Eye (tissue), 1 donor: ENCODE data around the gene PDGFB.
A peak's percentile ranks its signal among the peaks of the same experiment; 100 is the strongest.

Experiments
- DNase-seq: peaks from one replicate; pipeline ENCODE4 v3.0.0-alpha.2; 2015

The PDGFB gene

DNA sequence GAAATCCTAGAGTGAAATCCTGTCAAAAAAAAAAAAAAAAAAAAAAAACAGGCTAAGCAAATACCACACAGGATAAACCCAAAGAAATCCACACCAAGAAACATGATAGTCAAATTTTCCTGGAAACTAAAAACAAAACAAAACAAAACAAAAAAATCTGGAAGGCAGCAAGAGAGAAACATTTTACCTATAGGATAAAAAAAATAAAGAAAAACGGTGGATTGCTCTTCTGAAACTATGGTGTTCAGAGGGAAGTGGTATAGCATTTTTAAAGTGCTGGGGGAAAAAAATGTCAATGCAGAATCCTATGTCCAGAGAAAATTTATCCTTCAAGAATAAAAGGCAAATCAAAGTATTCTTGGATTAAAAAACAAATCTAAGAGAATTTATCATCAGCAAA lies 50.7 kb downstream of the PDGFB start:
- no peak for DNase-seq

DNA sequence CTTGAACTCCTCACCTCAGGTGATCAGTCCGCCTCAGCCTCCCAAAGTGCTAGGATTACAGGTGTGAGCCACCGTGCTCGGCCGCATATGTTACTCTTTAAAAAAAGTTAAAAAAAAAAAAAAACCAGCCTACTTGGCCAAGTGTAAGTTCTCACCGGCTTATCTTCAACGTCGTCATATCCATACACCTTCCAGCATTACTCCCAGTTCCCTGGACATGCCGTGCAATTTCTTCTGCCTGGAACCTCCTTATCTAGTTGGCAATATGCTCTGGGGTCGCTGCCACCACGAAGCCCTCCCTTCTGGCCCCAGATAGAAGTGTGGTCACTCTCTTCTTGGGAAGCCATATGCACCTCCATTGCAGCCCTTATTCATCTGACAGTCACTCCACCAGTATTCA lies 56.0 kb downstream of the PDGFB start:
- DNase-seq = no peak

DNA sequence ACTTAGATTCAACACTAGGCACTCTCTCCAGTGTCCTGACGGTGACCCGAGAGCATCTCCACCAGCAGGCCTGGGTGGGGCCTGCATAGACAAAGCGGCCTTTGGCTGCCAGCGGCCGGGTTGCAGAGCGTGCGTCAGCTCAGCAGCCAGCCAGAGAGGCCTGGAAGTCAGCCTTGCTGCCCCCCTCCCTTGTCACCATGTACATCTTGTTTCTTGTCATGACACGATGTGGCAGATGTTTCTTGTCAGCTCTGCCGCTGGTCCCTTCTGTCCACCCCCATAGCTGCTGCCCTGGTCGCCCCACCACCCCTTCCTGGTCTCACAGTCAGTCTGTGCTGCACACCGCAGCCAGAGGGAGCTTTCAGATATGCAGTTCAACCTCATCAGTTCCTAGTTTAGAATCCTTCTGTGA lies 59.2 kb downstream of the PDGFB start:
- DNase-seq = peak; percentile 72

DNA sequence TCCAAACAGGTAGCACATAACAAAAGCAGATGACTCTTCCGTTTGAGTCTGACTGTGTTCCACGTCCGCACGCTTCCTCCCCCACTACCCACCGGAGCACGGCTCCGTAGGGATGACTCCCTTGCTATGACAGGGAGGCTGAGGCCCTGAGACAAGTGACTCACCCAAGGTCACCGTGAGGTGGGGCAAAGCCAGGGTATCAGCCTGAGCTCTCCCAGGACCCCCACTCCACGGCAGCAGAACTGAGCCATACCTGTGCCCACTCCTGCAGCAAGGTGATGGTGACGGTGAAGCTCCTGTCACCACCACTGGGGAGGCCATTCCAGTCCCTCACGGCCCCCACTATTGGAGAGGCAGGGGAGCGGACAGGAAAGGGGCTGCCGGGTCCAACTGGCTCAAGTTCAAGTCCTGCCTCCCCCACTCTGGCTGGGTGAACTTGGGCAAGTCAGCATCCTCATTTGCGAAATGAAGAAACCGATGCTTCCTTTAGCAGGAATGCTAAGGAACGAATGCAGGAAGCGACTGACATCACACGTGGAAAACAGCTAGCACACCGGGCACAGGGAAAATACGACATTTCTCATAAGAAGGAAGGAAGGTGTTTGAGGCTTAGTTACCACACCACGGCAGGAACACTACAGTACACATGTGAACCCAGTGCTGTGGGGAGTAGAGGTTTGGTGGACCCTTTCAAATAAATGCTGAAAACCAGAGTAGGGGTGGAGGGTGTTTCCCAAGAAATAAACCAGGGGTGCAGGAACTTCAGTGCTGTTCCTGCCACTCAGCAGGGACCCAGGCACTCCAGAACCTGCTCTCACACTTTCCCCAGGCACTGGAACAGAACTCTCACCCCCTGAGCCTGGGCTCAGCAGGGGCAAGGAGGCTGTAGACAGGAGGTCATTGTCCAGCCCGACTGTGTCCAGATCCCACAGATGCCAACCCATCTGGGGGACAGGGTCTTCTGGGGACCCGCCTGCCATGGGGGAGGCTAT lies 59.9 kb downstream of the PDGFB start:
- DNase-seq = no peak

DNA sequence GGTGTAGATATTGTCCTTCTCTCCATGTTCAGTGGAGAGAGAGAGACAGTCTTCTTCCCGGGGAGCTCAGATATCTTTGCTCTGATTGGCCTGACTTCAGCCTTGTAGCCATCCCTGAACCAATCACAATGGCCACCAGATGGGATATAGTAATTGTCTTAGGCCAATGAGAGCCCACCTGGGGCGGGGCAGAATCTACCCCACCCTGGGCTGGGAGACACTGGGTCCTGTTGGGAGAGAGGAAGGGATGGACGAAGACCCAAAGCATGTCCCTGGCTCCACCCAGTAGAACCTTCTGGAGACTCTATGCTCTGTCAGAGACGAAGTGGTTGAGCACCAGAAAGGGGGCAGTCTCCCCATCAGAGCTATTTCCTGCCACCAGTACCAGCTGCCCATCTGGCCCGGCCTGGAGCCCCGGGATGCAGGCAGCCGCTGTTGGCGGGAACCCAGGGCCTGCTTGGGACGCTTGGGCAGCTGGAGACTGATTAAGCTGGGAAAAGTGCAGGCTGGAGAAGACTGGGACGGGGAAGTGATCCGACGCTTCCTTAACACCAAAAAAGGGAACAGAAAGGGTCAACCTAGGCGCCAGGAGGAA lies 60.7 kb downstream of the PDGFB start:
- DNase-seq = no peak

DNA sequence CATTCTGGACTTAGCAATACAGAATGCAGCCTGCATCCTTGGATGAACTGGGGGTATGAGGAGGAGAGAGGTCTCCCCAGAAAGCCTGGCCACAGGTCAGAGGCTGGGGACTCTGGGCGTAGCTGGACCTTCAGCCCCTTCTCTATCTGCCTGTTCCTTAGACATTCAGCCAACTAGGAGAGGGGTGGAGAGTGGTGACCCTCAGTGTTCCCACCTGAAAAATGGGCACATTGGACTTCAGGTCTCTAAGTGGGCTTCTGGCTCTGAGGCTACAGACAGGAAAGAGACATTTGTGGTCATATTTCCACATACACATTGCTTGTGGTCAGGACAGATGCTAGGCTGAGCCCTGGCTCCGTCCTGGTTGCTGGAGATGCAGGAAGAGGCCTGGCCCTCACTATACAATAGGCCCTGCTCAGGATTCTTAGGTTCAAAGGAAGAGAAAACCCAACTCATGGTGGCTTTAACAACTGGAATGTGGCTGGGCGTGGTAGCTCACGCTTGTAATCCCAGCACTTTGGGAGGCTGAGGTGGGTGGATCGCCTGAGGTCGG lies 62.2 kb downstream of the PDGFB start:
- DNase-seq = no peak

DNA sequence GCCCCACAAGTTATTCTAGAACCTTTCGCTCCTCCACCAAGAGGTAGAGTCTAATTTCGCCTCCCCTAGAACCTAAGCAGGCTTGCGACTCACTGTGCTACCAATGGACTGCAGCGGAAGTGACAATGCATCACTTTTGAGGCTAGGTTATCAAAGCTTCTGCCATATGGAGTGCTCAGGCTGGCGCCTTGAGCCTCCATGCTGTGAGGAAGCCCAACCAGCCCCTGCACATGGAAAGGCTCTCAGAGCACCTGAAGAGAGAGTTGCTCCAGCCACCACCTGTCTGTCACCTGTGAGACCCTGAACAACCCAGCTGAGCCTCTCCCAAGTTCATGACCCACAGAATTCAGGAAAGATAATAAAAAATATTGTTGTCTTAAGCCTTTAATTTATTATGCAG lies 63.0 kb downstream of the PDGFB start:
- DNase-seq = no peak

DNA sequence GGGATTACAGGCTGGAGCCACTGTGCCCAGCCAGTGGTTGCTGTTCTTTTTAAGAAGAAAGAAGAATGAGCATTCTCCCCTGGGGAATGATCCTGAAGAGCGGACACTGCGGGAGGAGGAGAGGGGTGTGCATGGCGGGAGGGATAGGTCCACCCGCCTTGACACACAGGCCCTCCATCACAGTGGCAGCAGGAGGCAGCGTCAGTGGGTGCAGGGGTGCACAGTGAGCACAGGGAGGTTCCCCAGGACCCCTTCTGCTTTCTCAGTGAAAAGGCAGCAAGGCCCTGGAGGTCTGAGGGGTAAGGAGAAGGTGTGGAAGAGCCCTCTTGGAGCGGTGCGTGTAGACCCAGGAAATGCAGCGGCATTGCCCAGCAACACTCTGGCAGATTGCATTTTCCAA lies 63.4 kb downstream of the PDGFB start:
- DNase-seq = no peak

DNA sequence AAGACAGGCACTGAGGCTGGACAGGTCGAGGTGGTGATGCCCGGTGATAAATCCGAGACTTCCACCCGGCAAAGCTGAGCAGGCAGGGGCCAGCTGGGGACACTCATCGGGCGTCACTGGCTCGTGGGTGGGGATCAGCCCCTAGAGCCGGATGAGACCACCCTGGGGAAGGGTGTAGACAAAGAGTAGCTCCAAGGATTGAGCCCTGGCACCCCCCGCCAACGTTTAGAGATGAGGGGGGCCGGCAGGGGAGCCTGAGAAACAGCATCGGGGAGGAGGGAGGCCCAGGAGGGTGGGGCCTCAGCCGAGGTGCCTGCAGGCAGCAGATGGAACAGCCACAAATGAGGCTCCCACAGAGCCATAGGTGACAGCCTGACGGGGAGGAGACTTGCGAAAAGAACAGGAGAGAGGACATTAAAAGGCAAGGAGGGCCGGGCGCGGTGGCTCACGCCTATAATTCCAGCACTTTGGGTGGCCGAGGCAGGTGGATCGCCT lies 64.9 kb downstream of the PDGFB start:
- peak; percentile 33 for DNase-seq

DNA sequence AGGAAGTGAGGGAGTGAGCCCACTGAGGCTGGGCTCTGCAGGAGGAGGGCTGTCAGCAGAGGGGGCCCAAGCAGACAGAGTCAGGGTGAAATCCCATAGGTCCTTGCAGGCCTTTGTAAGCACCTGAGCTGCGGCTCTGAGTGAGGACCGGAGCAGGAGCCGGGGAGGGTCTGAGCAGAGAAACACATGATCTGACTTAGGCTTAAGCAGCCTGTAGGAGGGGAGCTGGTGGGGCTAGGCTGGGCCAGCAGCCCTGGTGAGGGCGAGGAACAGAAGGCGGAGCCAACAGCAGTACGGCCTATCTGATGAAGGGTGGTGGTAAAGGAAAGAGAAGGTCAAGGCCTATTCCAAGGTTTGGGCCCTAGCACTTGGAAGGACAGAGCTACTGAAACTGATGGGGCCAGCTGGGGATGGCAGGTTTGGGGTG lies 65.4 kb downstream of the PDGFB start:
- peak; percentile 54 for DNase-seq

DNA sequence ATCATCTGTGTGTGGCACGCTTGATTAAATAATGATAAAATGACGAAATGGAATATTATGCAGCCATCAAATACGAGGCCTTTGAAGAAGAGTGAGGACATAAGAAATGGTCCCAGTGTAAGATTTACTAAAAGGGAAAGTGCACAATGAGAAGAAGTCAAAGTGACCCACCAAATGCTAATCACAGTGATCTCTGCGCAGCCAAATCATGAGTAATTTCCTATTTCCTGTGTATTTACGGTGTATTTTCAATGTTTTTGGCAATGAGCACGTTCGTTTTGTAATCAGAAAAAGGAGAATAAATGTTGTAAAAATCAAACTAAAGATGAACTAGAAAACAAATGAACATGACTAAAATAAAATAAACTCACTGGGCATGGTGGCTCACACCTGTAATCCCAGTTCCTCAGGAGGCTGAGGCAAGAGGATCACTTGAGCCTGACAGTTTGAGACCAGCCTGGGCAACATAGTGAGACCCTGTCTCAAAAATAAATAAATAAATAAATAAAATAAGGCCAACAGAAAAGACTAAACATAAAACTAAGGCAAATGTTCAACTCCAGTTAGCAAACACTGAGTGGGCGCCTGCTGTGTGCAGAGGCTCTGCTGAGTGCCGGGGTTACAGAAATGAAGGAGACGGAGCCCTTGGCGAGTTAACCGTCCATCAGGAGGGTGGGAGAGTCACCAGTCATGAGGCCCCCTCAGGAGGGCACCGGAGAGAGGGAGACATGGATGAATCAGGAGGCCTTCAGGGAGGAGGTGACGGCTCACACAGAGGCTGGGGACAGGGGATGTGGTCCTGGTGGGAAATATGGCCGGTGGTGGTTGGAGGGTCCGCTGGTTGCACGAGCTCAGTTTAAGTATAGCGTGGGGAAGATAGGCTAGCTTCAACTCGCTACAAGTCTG lies 66.3 kb downstream of the PDGFB start:
- DNase-seq = no peak

DNA sequence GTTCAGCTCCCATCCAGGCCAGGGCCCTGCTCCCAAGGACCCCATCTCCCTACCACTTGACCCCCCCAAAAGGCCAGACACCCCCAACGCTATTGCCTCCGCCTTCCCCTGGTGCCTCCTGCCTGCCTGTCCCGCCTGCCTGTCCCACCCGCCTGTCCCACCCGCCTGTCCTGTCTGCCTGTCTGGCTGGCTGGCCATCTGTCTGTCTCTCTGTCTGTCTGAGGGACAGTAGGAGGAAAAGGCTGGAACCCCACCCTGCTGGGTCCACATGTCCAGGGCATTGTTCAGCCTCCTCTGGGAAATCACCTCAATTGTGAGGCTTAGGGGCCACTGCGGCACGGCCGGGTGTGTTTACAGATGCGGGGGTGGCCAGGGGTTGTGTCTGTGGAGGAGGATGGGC lies 67.0 kb downstream of the PDGFB start:
- DNase-seq = no peak

DNA sequence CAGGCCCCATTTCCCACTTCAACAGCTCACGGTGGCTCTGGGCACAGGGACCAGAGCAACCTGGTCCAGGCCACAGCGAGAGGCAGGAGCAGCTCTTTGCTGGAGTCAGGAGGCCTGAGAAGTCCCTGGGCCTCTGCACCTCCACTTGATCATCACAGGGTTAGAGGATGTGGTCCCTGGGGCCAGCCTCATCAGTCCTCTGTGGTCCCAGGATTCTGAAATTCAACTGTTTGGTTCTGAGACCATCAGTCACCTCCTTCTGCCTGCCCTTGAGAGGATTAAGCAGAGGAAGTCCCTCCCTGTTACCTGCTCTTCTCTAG lies 67.4 kb downstream of the PDGFB start:
- no peak for DNase-seq

DNA sequence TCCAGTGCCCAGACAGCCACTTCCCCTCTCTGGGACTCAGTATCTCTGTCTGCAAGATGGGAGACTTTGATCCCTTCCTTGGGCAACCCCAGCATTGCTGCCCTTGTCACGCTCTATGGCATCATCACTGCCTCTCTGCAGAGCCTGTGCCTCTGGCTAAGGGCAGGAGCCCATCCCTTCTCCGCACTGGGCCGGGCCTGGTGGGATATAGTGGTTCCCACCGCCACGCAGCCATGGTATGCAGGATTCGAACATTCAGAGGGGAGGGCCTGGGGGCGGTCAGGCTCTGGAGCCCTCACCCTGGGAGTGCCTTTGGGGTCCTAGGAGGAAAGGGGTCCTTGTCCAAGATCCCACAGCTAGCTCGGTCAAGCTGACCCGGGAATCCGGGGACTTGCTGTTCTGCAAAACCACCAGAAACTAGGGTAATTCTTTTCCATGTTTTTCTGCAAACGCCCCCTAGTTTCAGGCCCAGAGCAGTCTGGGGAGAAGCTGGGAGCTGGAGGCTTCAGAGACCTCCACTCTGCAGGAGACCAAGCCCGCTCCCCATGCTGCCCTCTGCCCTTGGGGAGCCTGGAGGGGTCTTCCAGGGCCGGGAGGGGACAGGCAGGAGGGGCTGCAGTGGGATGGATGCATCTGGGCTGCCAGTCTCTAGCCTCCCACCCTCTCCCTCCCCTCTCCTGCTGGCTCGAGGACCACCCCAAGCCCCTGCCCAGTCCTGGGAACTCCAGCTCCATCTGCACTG lies 67.9 kb downstream of the PDGFB start:
- DNase-seq = no peak

DNA sequence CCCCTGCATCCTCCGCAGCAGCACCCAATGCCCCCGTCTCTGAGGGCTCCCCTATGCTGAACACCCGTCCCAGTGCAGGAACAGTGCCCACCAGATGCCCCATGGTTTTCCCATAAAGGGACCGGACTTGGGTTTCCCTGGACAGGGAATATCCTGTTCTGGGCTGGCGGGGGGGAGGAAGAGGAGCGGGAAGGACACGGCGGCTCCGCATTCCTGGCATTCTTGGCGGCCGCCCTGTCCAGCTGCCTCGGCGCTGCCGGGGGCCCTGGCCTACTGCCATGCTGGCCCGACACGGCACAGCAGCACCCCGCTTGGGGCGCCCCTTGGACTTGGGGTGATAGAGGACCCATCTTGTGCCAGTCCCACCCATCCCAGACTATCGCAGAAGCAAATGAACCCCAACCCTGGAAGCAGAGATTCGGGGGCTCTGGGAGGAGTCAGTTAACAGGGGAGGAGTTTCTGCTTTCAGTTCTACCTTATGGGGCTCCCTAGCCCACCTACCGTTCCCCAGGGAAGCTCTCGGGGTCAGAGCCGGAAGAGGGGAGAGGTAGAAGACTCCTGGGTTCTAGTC lies 68.6 kb downstream of the PDGFB start:
- peak; percentile 80 for DNase-seq

DNA sequence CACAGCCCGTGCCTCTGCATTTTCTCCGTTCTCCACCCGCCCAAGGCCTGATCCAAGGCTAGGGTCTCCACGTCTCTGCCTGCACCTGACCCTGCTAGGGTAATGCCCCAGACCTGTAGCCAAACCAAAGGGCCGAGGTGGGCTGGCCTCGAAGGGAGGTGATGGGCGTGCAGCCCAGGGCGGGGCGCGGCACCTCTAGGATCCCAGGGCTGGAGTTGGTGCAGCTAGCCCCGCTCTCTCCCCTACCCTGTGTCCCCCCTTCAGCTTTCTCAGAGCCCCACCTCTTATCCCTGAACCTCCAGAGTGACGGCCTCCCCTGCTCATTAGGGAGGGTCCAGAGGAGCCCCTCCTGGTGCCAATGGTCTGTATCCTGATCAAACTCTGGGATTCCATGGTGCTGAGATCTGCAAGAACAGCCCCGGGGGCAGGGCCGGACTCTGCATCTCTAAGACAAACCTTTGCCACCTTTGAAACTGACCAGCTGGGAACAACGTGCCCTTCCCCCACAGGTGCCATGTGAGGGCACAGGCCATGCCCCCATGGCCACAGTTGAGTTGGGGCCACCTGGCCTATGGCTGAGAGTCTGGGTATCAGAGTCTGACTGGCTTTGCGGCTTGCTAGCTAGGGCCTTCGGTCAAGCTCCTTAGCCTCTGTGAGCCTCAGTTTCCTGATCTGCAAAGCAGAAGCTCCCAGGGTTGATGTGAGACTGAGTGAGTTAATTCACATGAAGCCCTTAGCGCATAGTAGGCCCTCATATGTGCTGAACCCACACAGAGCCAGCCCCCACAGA lies 69.2 kb downstream of the PDGFB start:
- peak; percentile 55 for DNase-seq

DNA sequence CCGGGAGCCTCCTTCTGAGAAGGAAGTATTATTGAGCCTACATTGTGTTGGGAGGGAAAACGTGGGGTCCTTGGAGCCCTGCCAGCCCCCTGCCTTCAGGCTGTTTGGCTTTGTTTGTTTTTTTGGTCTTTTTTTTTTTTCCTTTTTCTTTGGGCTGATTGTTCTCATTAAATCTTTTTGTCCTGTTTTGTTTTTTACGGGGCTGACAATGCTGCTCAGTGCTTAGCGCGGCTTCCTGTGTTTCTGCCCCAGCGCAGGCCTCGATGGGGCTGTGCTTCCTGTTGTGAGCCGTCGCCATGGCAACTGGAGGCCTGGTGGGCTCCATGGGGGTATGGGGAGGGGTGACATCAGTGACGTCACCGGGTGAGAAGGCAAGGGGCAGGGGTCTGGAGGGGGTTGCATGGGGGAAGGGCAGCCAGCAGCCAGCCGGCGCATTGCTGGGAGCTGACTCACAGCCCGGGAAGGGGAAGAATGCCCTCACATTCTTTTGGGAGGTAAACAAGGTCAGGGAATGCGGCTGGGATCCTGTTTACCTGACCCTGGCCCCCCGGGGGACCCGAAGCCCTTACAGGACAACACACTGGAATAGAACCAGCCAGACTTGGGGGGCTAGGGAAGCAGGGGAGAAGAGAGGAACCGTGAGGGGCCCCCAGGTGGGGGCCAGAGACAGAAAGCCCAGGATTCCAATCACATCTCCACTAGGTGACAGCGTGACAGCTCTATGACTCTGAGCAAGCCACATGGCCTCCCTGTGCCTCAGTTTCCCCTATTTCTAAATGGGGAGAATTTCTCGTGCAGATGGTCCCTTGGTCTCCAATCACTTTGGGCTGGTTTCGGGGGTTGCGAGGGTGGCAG lies 70.1 kb downstream of the PDGFB start:
- DNase-seq = peak; percentile 96

DNA sequence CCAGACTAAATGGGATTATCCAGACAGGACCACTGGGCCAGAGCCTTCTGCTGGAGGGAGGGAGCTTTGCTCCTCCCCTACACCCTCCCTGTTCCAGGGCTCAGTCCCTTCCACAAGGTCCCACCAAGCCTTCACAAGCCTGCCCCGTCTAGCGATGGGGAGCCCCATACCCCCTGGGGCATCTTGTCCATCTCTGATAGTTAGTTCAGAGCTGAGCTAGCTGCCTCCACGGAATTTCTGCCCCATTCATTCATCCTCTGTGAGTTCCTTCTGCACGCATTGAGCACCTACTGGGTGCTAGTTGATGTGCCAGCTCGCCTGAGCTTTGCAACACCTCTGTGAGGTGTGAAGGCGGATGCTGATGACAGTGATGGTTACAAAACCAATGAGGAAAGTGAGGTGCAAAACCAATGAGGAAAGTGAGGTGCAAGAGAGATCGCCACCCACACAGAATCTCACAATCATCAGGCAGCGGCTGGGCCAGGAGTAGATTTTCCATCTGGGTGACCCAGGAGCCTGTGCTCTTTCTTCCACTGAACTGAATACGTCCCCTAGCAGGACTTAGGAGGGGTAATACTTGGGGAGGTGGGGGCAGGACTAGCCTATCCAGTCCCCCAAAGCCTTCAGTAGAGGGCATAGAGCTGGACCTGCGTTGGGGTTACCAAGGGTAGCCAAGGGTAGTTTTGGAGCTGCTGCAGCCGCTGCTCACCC lies 70.8 kb downstream of the PDGFB start:
- no peak for DNase-seq
